ENCODE results near the gene DHPS.

- no peak for TF ChIP-seq CTCF (IDR thresholded peaks at IDR 0.05 in 8 of 11, conservative IDR thresholded peaks at IDR 0.05 in 3 of 11)
- TF ChIP-seq POLR2A (IDR thresholded peaks at IDR 0.05), result no peak
These were observed 23.7 kb downstream of the DHPS start for GRCh38 chr19:12657966-12658365.
